ENCODE measurements around the gene PCDHGA2. TPM values are rescaled to one million over a fixed set of nuclear protein-coding genes. Genes with fewer than 3 reads are reported as not detected.

PCDHGA2 gene
- total and polyA plus RNA-seq, 2 experiments from 2014 or later: 0.45 to 1.0 TPM

DNA sequence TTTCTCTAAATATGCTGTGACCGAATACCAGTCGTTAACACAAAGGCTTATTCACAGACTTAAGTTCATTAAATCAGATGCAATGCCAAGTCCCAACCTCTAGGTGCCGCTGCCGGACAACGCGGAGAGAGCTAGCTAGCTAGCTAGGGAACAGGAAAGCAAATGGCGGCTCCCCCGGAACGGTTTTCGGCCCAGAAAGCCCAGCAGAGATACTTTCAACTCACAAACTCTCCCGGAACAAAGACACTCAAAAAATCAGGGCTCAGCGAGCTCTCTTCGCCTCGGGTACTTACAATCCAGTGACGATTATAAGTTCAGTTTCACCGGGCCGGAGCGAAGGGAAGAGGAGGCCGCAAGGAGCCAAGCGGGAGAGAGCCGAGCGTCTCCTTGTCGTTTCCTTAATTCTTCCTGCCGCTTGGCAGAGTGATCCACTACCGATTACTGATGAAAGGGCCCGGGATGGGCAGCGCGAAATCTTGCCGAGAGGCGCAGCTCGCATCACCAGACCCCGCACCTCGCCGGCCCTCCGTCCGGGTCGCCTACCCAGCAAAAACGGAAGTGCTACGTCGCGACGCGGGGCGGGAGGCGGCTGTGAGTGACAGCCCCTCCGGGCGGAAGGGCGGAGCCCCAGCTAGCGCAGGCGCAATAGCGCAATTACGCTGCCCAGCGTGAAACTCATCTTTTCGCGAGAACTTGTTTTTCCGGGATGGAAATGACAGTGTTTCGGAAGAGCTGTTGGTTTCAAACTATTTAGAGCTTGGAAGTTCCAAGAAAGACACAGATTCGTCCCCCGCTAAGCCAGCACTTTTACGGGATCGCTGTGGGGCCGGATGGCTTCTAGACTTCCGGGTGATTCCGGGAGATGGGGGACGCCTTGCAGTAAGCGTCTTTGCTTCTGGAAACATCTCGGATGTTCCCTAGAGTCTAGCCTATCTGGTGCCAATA, 18.1 kb upstream of the PCDHGA2 start, which contains the start of gene TAF7:
TAF7 (minus strand) TSS at position 560 of the 945 bp plus-strand sequence. CDS start 740 bp downstream, outside the sequence.
- Histone ChIP-seq H3K4me2 (peak within 1 kb of the TSS; percentile 80), H3K79me2 (replicated peaks; ENCODE audit: insufficient read depth) (peaks cover 42% of the 10 kb centered on the region), H3F3A (replicated peaks; ENCODE audit: low read depth) (no peaks in the 10 kb centered on the region), H3K36me3 (ENCODE audit: insufficient read depth) (peaks cover 13% of the 10 kb centered on the region), H2AFZ (peak within 1 kb of the TSS; percentile 87), H3K9me2 (ENCODE audit: insufficient read depth) (no peaks in the 10 kb centered on the region), H3K27me3 (ENCODE audit: insufficient read depth) (no peaks in the 10 kb centered on the region), H3K27ac (ENCODE audit: low read depth) (peak within 1 kb of the TSS; percentile 92), H3K4me3 (peak within 1 kb of the TSS; percentile 67), H4K20me1 (replicated peaks; ENCODE audit: insufficient read depth) (peaks cover 24% of the 10 kb centered on the region), H3K4me1 (ENCODE audit: insufficient read depth) (peaks cover 14% of the 10 kb centered on the region; the same call in 1 of the 2 replicates)
- peaks cover 15% of the 10 kb centered on the region for H3K27me3 Mint-ChIP-seq (ENCODE audit: insufficient read depth, low read depth, poor library complexity)
- ATAC-seq (peak; percentile 96), DNase-seq (ENCODE audit: low spot score) (peak; percentile 97)
- H3K4me1 Mint-ChIP-seq: peaks cover 10% of the 10 kb centered on the region
- TF ChIP-seq ETS1 (IDR thresholded peaks at IDR 0.05): peak; percentile 50
- no peak for TF ChIP-seq REST (IDR thresholded peaks at IDR 0.05; ENCODE audit: unreplicated experiment)
- no peak for TF ChIP-seq NANOG (IDR thresholded peaks at IDR 0.05; ENCODE audit: borderline replicate concordance)
- TF ChIP-seq ZNF331 (CRISPR knock-in tag; IDR thresholded peaks at IDR 0.05; ENCODE audit: low read depth): no peak
- TF ChIP-seq EZH2phosphoT487 (IDR thresholded peaks at IDR 0.05; ENCODE audit: unreplicated experiment): no peak
- no peak for TF ChIP-seq JUNB (IDR thresholded peaks at IDR 0.05; ENCODE audit: unreplicated experiment)
- no peak for TF ChIP-seq EZH2 (IDR thresholded peaks at IDR 0.05; ENCODE audit: low read depth, unreplicated experiment)
- TF ChIP-seq ZNF114 (CRISPR knock-in tag; IDR thresholded peaks at IDR 0.05): no peak
- TF ChIP-seq STAT1 (IDR thresholded peaks at IDR 0.05; ENCODE audit: unreplicated experiment): no peak
- TF ChIP-seq, protein P1, sequence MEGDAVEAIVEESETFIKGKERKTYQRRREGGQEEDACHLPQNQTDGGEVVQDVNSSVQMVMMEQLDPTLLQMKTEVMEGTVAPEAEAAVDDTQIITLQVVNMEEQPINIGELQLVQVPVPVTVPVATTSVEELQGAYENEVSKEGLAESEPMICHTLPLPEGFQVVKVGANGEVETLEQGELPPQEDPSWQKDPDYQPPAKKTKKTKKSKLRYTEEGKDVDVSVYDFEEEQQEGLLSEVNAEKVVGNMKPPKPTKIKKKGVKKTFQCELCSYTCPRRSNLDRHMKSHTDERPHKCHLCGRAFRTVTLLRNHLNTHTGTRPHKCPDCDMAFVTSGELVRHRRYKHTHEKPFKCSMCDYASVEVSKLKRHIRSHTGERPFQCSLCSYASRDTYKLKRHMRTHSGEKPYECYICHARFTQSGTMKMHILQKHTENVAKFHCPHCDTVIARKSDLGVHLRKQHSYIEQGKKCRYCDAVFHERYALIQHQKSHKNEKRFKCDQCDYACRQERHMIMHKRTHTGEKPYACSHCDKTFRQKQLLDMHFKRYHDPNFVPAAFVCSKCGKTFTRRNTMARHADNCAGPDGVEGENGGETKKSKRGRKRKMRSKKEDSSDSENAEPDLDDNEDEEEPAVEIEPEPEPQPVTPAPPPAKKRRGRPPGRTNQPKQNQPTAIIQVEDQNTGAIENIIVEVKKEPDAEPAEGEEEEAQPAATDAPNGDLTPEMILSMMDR (conservative IDR thresholded peaks at IDR 0.05; ENCODE audit: low read depth in 2 of 2): peak; percentile 86 to 88
- peak; percentile 82 for TF ChIP-seq CREB1 (CRISPR knock-in tag; IDR thresholded peaks at IDR 0.05; ENCODE audit: low read depth)
- TF ChIP-seq POLR2AphosphoS5 (IDR thresholded peaks at IDR 0.05; ENCODE audit: low read depth): peak; percentile 99
- H3K4me3 Mint-ChIP-seq: peak within 1 kb of the TSS; percentile 95
- H3K27ac Mint-ChIP-seq: peak within 1 kb of the TSS; percentile 99
- peaks cover 51% of the 10 kb centered on the region for H3K36me3 Mint-ChIP-seq (ENCODE audit: low read depth)
- peaks cover 53% of the 10 kb centered on the region for H3K9me3 Mint-ChIP-seq

Measured in GM23338 (cell line).